Activated CD8-positive, alpha-beta T cell treated with anti-CD3 and anti-CD28 coated beads for 36 hours (primary cell): ENCODE measurements around the gene SIRPA. TPM values are rescaled to one million over a fixed set of nuclear protein-coding genes. Genes with fewer than 3 reads are reported as not detected.

Experiments
- ATAC-seq: fragments of 200-7000 bp; cut with Tn5 transposase; one replicate; pipeline ENCODE4 v1.10.0; 2021; ENCODE audit warnings: mild to moderate bottlenecking, moderate library complexity
- CTCF ChIA-PET: fragments of 350-600 bp; sonication (Branson Sonifier 250); formaldehyde crosslinking; loops from one replicate; lab custom pipeline; 2021; ENCODE audit warnings: antibody characterized with exemption; lab: Charles Lee
- POLR2A ChIA-PET: fragments of 350-600 bp; sonication (Branson Sonifier 250); formaldehyde crosslinking; loops from one replicate; lab custom pipeline; 2021; ENCODE audit warnings: antibody characterized with exemption; lab: Charles Lee
- DNase-seq: peaks from one replicate; pipeline ENCODE4 v3.0.0-alpha.2; 2020
- H3K27ac Mint-ChIP-seq: one replicate; pipeline ENCODE4 v1.8.0; 2021; ENCODE audit warnings: mild to moderate bottlenecking, mixed read lengths
- H3K27me3 Mint-ChIP-seq: one replicate; pipeline ENCODE4 v1.8.0; 2021; ENCODE audit warnings: mixed read lengths
- H3K36me3 Mint-ChIP-seq: one replicate; pipeline ENCODE4 v1.8.0; 2021; ENCODE audit warnings: low read depth, mixed read lengths
- H3K4me1 Mint-ChIP-seq: one replicate; pipeline ENCODE4 v1.8.0; 2021; ENCODE audit warnings: low read depth, mixed read lengths
- H3K4me3 Mint-ChIP-seq: one replicate; pipeline ENCODE4 v1.8.0; 2021; ENCODE audit warnings: mild to moderate bottlenecking, moderate library complexity, mixed read lengths
- H3K9me3 Mint-ChIP-seq: one replicate; pipeline ENCODE4 v1.8.0; 2021; ENCODE audit warnings: mixed read lengths
- CTCF ChIP-seq: fragments of 200-600 bp; IDR thresholded peaks from one replicate; pipeline ENCODE4 v1.8.0; 2022; ENCODE audit warnings: antibody characterized with exemption, mild to moderate bottlenecking
- intact Hi-C: fragments of 100-400 bp; cut with micrococcal nuclease; formaldehyde crosslinking; loops from one replicate; pipeline ENCODE4 v1.10.0; 2022
- total RNA-seq, 2 experiments: library from RNA; stranded (reverse); gene quantifications; one replicate each; pipeline ENCODE4 v1.2.3, GENCODE V29; 2021

Gene SIRPA
- total RNA-seq, 2 experiments from 2014 or later = 0.09 TPM

DNA sequence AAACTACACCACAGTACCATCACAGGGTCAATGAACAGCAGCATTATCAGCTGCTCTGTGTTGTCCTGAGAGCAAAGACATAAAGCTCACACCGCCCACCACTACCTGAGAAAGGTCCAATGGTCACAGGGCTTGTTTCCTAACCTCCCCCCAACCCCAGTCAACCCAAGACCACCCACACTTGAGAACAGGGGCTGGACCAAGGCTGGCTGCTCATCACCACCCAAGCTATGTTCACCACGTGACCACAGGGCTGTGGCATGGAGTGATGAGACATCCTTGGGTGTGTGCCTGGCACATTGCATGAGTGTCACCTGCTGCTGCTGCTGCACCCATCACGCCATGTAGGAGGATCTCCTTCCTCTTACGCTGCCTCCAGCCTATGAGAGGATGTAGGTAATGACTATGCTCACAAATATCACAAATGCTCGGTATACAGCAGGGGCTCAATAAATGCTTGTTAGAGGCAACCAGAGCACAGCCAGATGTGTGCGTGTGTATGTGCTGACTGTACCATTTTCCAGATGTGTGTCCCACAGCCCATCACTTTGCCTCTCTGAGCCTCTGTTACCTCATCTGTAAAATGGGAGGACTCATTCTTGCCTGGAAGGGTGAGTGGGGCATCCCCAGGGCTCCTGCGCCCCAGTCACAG, 23.3 kb upstream of the SIRPA start:
- CTCF ChIA-PET = no interaction called here
- POLR2A ChIA-PET = interaction anchor here (0.5 kb wide), 1 partner anchor 1381 kb away, joined by 3 read pairs; no protein-coding TSS in a partner anchor
- peak; percentile 68 for ATAC-seq
- no peak for TF ChIP-seq CTCF
- Mint-ChIP-seq H3K4me3 (no peak overlapping the region), H3K27ac (no peak overlapping the region), H3K4me1 (no peaks in the 10 kb centered on the region), H3K27me3 (peaks cover 13% of the 10 kb centered on the region), H3K36me3 (no peaks in the 10 kb centered on the region), H3K9me3 (no peaks in the 10 kb centered on the region)
- intact Hi-C loops = no loop called here
- peak; percentile 42 for DNase-seq

GRCh38 chr20:1872459-1873097, 22.6 kb upstream of the SIRPA start:
- Mint-ChIP-seq H3K27ac (no peak overlapping the region), H3K36me3 (no peaks in the 10 kb centered on the region), H3K4me1 (no peaks in the 10 kb centered on the region), H3K9me3 (no peaks in the 10 kb centered on the region), H3K27me3 (peaks cover 13% of the 10 kb centered on the region), H3K4me3 (no peak overlapping the region)
- ChIA-PET CTCF (no interaction called here), POLR2A (no interaction called here)
- peak; percentile 31 for DNase-seq
- TF ChIP-seq CTCF = no peak
- peak; percentile 53 for ATAC-seq
- intact Hi-C loops = no loop called here

DNA sequence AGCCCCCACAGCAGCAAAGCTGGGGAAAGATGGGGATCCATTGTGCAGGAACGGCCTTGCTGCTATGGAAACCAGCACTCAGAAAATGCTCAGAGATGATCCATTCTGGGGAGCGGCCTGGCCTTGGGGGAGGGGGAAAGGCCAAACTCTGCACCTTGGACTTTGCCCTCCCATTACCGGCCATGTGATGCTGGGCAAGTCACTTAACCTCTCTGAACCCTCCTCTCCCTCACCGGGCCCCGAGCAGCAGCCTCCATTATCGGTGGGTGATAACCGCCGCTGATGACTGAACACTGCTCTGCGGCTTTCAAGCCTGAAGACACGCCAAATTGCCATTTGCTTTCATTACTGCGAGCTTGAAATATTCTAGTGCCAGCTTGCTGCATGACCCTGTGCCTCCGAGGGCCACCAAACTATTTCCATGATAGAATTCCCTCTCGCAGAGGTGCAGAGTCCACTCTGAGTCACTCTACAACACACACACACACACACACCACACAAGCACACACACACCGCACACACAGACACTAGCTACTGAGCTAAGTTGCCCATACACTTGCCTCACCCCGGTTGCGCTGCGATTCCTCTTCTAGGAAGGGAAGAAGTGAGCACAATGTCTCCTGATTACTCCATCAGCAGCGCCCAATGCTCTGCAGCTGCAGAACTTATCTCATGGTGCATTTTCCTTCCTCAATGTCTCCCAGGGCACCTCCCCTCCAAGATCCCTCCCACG, 20.6 kb upstream of the SIRPA start:
- CTCF ChIA-PET = no interaction called here

GRCh38 chr20:1875183-1875554, 20.0 kb upstream of the SIRPA start:
- TF ChIP-seq CTCF = no peak

More for the DNA sequence above, 20.6 kb upstream of the SIRPA start:
- no peak for ATAC-seq
- no peak for DNase-seq
- Mint-ChIP-seq H3K27ac (no peak overlapping the region), H3K4me1 (no peaks in the 10 kb centered on the region), H3K4me3 (no peak overlapping the region), H3K9me3 (no peaks in the 10 kb centered on the region), H3K27me3 (peaks cover 10% of the 10 kb centered on the region), H3K36me3 (no peaks in the 10 kb centered on the region)
- POLR2A ChIA-PET = no interaction called here
- TF ChIP-seq CTCF = no peak
- intact Hi-C loops = no loop called here

GRCh38 chr20:1875762-1876161, 19.4 kb upstream of the SIRPA start:
- H3K9me3 Mint-ChIP-seq = no peaks in the 10 kb centered on the region
- ATAC-seq = no peak
- POLR2A ChIA-PET = no interaction called here
- H3K4me3 Mint-ChIP-seq = no peak overlapping the region
- no peak for DNase-seq
- H3K4me1 Mint-ChIP-seq = no peaks in the 10 kb centered on the region
- CTCF ChIA-PET = no interaction called here
- H3K27me3 Mint-ChIP-seq = peaks cover 9% of the 10 kb centered on the region
- intact Hi-C loops = no loop called here
- no peaks in the 10 kb centered on the region for H3K36me3 Mint-ChIP-seq
- no peak for TF ChIP-seq CTCF
- no peak overlapping the region for H3K27ac Mint-ChIP-seq

More at GRCh38 chr20:1875183-1875554, 20.0 kb upstream of the SIRPA start:
- POLR2A ChIA-PET = no interaction called here
- Mint-ChIP-seq H3K4me3 (no peak overlapping the region), H3K9me3 (no peaks in the 10 kb centered on the region), H3K36me3 (no peaks in the 10 kb centered on the region), H3K4me1 (no peaks in the 10 kb centered on the region), H3K27me3 (peaks cover 10% of the 10 kb centered on the region), H3K27ac (no peak overlapping the region)
- CTCF ChIA-PET = no interaction called here
- no peak for ATAC-seq
- intact Hi-C loops = no loop called here
- DNase-seq = no peak
